NT2/D1 (cell line): ENCODE results near the gene BCL2.

Experiments
- SUZ12 ChIP-seq: IDR thresholded peaks from 2 replicates; pipeline ENCODE4 v1.6.1; 2011; ENCODE audit not compliant: insufficient read length, insufficient read depth; ENCODE audit errors: extremely low read depth
- ZNF274 ChIP-seq: IDR thresholded peaks from 2 replicates; pipeline ENCODE4 v1.6.1; 2011; ENCODE audit warnings: mild to moderate bottlenecking, low read depth, low read length

GRCh38 chr18:63208676-63209075 lies 110.9 kb downstream of the BCL2 start:
- TF ChIP-seq SUZ12 (no peak), ZNF274 (no peak)
